ENCODE measurements around the gene RINL.

Gene RINL

GRCh38 chr19:38848299-38849146 lies 29.6 kb downstream of the RINL start:
- DNase-seq: peak; percentile 53

DNA sequence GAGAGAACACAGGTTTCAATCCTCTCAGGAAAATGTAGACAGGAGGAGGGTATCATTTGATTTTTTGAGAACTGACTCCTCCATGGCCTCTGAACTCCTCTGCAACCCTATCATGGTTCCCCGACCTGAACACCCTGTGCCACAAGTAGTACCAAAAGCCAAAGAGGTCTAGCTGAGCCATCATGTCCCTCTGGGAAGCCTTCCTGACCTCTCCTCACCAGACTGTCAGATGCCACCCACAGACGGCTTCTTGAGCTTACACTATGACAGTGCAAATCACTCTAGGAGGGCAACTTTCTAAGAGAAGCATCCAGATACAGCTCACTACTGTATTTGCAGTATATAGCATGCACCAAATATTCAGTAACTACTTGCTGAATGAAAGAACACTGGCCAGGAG lies 32.0 kb downstream of the RINL start:
- no peak for DNase-seq

GRCh38 chr19:38845374-38846024 lies 32.6 kb downstream of the RINL start:
- DNase-seq: no peak

- DNase-seq: no peak
Measured at GRCh38 chr19:38844093-38844686, 33.9 kb downstream of the RINL start.

DNA sequence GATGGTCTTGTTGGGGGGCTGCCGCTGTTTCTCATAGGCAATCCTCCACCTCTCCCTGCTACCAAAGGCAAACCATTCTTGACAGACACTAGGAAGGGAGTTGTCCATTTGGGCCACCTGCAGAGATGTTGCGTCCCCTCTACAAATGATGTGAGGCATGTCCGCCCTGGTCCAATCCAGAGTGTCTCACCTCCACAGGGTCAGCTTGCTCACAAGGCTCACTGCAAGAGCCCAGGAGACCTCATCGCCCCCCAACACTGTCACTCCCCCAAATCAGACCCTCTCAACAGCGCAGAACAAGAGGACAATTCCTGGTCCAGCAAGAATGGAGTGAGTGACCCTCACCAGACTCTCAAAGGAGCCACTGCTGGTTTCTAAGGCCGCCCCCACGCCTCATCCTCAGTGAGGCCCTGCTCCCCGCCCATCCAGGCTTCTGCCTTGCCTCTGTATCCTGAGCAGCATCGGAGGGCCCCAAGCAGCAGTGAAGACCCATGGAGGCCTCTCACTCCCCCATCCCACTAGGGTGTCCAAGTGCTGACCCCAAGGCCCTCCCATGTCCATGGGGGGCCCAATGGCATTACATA lies 34.8 kb downstream of the RINL start:
- DNase-seq: no peak

DNA sequence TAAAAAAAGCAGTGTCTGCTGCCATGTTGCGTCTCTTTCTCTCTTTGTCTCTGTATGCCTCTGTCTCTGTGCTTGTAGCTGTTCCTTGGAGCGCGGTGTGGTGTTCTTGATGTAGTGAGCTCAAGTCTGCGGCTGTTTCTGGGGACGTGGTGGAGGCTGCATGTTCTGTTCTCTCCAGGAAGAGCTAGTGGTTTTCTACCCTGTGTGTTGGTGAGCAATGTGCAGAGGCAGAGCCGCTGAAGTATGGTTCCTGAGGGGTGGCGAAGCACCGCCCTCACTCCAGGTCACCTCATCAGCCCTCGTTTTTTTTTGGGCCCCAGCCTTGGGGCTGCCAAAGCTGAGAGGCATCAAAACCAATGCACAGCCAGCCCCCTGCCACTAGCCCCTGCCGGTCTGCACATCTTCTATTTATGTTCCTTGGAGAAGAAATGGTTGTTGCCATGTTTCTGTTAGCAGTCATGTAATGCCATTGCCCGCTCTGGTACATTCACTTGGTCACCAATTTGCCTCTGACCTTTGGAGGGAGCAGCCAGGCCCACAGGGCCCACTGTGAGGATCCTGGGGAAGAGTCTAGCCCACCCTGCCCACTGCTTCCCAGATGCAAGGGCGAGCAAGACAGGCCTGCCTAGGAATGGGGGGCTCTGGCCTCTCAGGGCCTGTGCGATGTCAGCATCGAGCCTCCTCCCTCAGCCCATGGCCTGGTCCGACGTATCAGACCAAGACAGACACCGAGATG lies 35.5 kb downstream of the RINL start:
- no peak for DNase-seq

GRCh38 chr19:38841787-38842438 lies 36.2 kb downstream of the RINL start:
- no peak for DNase-seq

- DNase-seq: no peak
Measured at GRCh38 chr19:38841180-38841766, 36.8 kb downstream of the RINL start.

- DNase-seq: no peak
Measured at GRCh38 chr19:38840583-38840968, 37.5 kb downstream of the RINL start.

DNA sequence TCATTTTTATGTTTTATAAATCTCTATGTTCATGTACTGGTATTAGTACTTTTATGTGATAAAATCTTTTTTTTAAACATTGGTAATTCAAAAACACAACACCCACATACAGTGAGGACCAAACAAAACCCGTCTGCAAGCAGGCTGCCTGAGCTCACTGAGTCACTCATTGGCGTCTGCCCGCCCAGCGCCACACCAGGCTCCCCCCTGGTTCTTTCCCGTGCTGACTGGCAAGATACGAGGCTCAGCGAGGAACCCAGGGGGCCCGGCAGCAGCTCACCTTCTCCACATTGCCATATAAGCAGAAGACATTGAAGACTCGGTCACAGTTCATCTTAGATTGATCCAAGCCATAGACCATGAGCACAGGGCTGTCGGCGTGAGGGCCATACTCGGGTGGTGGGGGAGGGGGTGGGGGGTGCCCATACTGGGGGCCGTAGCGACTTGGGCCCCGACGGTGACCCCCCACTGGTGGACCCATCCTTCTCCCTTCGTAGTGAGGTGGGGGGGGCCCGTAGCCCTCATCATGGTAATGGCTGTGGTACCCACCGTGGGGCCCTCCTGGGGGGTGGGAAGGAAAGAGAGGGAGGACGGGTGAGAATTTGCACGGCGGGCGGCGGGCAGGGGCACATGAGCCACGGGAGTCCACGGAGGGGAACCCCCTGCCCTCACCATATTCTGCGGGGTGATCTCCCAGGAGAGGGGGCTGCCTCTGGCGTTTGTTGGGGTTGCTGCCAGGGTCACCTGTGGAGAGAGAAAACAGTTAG lies 38.1 kb downstream of the RINL start:
- DNase-seq: no peak

DNA sequence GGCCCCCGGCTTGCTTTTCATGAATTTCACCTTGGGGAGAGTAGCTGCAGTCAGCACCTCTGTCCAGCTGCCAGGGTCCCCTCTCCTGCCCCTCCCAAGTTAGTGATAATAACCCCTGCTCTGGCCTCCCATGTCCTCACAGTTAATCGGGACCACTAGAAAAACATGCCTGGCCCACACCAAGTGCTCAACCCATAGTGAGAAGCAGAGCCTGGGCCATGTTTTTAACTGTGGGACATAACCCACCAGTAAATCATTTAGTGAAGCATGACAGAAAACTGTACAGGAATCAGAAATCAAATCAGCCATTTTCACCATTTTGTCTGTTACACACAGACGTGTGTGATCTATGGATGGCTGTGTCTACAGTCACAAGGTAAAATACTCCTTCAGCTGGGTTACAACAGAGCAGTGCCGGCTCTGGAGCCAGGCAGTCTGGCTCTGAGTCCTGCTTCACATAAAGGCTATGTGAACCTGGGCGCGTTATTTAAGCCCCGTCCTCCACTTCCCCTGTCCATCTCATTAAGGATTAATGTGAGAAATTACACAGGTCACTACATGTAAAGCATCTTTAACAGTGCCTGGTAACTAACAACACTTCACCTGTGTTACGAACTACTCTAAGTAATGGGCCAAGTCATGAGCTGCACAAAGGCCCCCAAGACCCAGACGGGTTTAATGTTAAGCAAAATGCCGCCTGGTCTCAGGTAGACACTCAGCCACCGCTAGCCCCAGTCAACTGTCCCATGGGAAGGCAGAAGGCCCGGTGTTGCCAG lies 38.9 kb downstream of the RINL start:
- no peak for DNase-seq

DNA sequence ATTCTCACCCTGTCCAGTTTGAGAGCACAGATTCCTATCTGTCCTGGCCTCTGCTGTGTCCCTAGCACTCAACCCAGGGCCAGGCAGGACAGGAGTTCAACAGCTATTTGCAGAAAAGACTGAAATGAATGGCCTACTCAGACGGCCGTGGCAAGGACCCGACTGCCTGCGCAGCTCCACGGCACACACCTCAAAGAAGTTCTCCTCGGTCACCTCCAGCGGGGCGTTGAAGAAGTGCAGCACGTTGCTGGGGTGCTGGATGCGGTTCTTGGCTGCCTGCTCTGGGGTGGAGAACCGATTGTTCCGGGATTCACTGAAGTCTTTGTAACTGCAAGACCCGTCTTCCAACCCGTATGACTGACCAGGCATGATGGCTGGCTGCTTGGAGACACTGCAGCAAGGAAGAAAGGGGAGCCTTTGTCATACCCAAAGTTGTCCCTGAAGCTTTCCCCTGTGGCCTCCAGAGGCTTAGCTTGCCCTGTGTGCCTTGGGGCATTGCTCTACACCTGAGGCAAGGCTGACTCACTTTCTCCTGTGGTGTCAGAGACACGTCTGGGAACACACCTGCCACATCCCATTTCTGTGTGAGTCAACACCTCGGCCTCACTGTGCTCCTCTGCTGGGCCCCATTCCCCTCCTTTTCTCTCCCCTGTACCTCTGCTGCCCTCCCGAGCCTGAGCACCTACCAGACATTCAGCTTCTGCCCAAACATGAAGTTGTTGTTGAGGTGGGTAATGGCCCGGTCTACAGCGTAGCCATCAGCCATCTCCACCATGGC lies 39.7 kb downstream of the RINL start:
- DNase-seq: no peak

DNA sequence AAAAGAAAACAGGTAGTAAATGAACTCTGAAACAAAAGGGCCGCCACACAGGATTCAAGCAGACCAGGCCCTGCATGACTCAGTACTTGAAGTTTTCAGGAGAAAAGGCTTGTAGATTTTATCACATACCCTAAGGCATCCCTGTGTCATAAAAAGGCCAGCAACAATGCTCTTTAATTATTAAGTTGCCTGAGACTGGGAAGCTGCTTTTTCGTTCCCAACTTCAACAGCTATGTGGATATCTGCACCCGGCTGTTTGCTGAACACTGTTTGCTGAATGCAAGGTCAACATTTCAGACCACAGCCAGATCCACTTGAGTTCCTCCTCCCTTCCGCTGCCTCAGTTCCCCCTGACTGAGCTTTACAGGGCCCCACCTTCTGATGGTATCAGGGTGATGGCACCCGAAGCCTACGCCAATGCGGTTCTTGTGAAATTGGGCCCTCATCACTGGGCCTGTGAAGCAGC lies 40.4 kb downstream of the RINL start:
- no peak for DNase-seq

DNA sequence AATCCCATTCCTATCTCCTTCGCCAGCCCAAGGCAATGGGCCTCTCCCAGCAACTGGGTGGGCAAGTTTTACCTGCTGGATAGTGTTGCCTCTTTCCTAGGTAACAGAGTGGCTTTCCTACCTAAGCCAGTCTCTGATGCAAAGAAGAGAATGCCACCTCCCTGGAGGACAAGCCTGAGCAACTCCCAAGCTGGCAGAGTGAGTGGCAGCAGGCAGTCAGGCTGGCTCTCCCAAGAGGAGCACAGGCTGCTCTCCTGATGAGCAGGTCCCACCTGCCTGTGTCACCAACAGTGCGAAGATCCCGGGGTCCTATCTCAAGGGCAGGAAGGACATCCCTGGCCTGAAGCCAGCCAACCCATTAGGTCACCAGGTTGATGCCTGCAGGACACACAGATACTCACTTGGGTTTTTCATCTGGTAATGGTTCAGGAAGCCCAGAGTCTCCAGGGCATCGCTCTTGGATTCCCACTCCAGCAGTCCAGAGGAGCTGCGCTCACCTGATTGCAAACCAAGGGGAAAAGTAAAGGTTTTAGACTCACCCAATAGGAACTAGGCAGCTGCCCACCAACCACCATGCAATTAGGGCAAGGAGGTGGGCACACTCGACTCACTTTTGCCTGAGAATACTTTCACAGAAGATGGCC lies 41.0 kb downstream of the RINL start:
- no peak for DNase-seq

GRCh38 chr19:38836159-38836982 lies 41.7 kb downstream of the RINL start:
- DNase-seq: no peak

DNA sequence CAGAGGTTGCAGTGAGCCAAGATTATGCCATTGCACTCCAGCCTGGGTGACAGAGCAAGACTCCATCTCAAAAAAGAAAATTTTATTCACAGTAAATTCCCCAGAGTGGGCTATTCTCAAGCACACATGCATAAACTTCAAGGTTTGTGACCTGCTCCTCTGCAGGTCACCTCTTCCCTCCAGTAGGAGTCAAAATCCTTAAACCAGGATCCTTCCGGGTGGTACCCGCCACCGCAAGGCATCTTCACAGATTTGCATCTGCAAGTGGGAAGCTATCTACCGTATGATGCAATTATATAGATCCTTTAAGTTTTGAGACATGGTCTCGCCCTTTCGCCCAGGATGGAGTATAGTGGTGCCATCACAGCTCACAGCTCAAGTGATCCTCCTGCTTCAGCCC lies 43.5 kb downstream of the RINL start:
- no peak for DNase-seq

DNA sequence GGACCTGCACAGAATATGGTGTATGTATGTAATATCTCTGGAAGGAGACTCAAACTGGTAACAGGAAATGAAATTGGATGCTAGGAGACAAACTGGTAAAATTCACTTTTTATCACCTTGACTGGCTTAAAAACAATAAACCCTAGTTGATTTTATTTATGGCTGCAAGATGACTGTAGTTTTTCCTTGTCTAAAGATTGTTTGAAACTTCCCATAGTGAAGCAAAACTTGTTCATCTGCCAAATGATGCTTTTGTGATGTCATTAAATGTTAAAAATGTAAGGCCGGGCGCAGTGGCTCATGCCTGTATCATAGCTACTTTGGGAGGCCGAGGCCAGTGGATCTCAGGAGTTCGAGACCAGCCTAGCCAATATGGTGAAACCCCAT lies 44.0 kb downstream of the RINL start:
- no peak for DNase-seq

DNA sequence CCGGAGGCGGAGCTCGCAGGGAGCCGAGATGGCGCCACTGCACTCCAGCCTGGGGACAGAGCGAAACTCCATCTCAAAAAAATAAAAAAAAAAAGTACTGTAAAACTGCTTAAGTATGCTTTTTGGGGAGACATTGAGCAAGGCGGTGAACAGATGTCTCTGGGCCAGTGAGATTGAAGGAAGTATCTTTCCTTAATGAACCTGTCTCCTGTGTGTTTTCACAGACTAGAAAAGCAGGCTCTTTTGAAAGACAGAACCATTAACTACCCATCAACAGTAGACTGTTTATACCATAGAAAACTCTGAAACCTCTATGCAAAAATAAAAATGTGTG lies 45.0 kb downstream of the RINL start:
- no peak for DNase-seq

Data from OCI-M1 (cell line).